ENCODE data around the gene PDE4B.
"Not testable (repeated sequence)": the region's sequence is repeated elsewhere in the genome, so short reads cannot be mapped to it uniquely, and the experiment has no call there.

The PDE4B gene

GRCh38 chr1:66135161-66135560, 342.5 kb downstream of the PDE4B start:
- no peak for DNase-seq (ENCODE audit: low spot score)

GRCh38 chr1:66136423-66136822, 343.7 kb downstream of the PDE4B start:
- DNase-seq (ENCODE audit: low spot score): not testable (repeated sequence)

GRCh38 chr1:66137235-66137634, 344.5 kb downstream of the PDE4B start:
- no peak for DNase-seq (ENCODE audit: low spot score)

- DNase-seq (ENCODE audit: low spot score): no peak
These were observed 345.9 kb downstream of the PDE4B start for GRCh38 chr1:66138613-66139012.

- no peak for DNase-seq (ENCODE audit: low spot score)
These were observed 347.4 kb downstream of the PDE4B start for GRCh38 chr1:66140072-66140471.

GRCh38 chr1:66143651-66144050, 351.0 kb downstream of the PDE4B start:
- no peak for DNase-seq (ENCODE audit: low spot score)

GRCh38 chr1:66147226-66147835, 354.6 kb downstream of the PDE4B start:
- no peak for DNase-seq (ENCODE audit: low spot score)

- DNase-seq (ENCODE audit: low spot score): no peak
These were observed 359.3 kb downstream of the PDE4B start for GRCh38 chr1:66152034-66152433.

- DNase-seq (ENCODE audit: low spot score): no peak
These were observed 361.7 kb downstream of the PDE4B start for GRCh38 chr1:66154394-66154793.

GRCh38 chr1:66156144-66156543, 363.4 kb downstream of the PDE4B start:
- DNase-seq (ENCODE audit: low spot score): no peak

GRCh38 chr1:66159800-66160199, 367.1 kb downstream of the PDE4B start:
- DNase-seq (ENCODE audit: low spot score): no peak

- no peak for DNase-seq (ENCODE audit: low spot score)
These were observed 368.0 kb downstream of the PDE4B start for GRCh38 chr1:66160719-66161118.

- DNase-seq (ENCODE audit: low spot score): no peak
These were observed 374.1 kb downstream of the PDE4B start for GRCh38 chr1:66166753-66167152.

GRCh38 chr1:66167267-66167666, 374.6 kb downstream of the PDE4B start:
- no peak for DNase-seq (ENCODE audit: low spot score)

- no peak for DNase-seq (ENCODE audit: low spot score)
These were observed 375.8 kb downstream of the PDE4B start for GRCh38 chr1:66168467-66168887.

GRCh38 chr1:66168948-66169671, 376.4 kb downstream of the PDE4B start:
- DNase-seq (ENCODE audit: low spot score): no peak

- no peak for DNase-seq (ENCODE audit: low spot score)
These were observed 379.6 kb downstream of the PDE4B start for GRCh38 chr1:66172272-66172671.

GRCh38 chr1:66175098-66175497, 382.4 kb downstream of the PDE4B start:
- DNase-seq (ENCODE audit: low spot score): no peak

- DNase-seq (ENCODE audit: low spot score): no peak
These were observed 382.9 kb downstream of the PDE4B start for GRCh38 chr1:66175581-66175980.

- DNase-seq (ENCODE audit: low spot score): no peak
These were observed 383.5 kb downstream of the PDE4B start for GRCh38 chr1:66176012-66176715.

- DNase-seq (ENCODE audit: low spot score): no peak
These were observed 384.1 kb downstream of the PDE4B start for GRCh38 chr1:66176832-66177231.

GRCh38 chr1:66177510-66177909, 384.8 kb downstream of the PDE4B start:
- no peak for DNase-seq (ENCODE audit: low spot score)

GRCh38 chr1:66182026-66182425, 389.3 kb downstream of the PDE4B start:
- DNase-seq (ENCODE audit: low spot score): no peak
